ENCODE measurements around the gene CETP. TPM values are rescaled to one million over a fixed set of nuclear protein-coding genes. Genes with fewer than 3 reads are reported as not detected.
A peak's percentile ranks its signal among the peaks of the same experiment; 100 is the strongest.

Gene CETP
- total and polyA plus RNA-seq, 2 of the 13 experiments (the other 11 are each of a cell fraction or from before 2014, with no cell fraction given): 0.31 to 9.8 TPM

GRCh38 chr16:56944954-56945839 is 16.6 kb upstream of the CETP start (continued):
- TF ChIP-seq ZNF441 (CRISPR knock-in tag; IDR thresholded peaks at IDR 0.05; ENCODE audit: borderline replicate concordance): no peak
- TF ChIP-seq NFAT5 (CRISPR knock-in tag; IDR thresholded peaks at IDR 0.05): no peak
- TF ChIP-seq CENPX (CRISPR knock-in tag; IDR thresholded peaks at IDR 0.05): no peak
- TF ChIP-seq ZNF354B (CRISPR knock-in tag; IDR thresholded peaks at IDR 0.05): no peak
- no peak for TF ChIP-seq LCORL (IDR thresholded peaks at IDR 0.05)
- no peak for TF ChIP-seq LCORL (CRISPR knock-in tag; IDR thresholded peaks at IDR 0.05)
- no peak for TF ChIP-seq HNRNPUL1 (IDR thresholded peaks at IDR 0.05; ENCODE audit: low read depth, low read length)
- TF ChIP-seq HNRNPH1 (optimal IDR thresholded peaks at IDR 0.05; ENCODE audit: low read depth, low read length): no peak
- TF ChIP-seq PAWR (CRISPR knock-in tag; IDR thresholded peaks at IDR 0.05; ENCODE audit: borderline replicate concordance): no peak
- TF ChIP-seq ZNF512 (CRISPR knock-in tag; IDR thresholded peaks at IDR 0.05): no peak
- no peak for TF ChIP-seq ZNF292 (CRISPR knock-in tag; IDR thresholded peaks at IDR 0.05; ENCODE audit: borderline replicate concordance, low read depth)
- 0 out of 2 replicates have a peak, but pooled peaks have one; percentile 23 for TF ChIP-seq ZBED4 (CRISPR knock-in tag; IDR thresholded peaks at IDR 0.05; ENCODE audit: borderline replicate concordance)
- peak; percentile 48; the same call in 1 of the 2 replicates for TF ChIP-seq SSRP1 (CRISPR knock-in tag; IDR thresholded peaks at IDR 0.05)
